ENCODE measurements around the gene H1-8.

The H1-8 gene

GRCh38 chr3:129520960-129521359, 22.0 kb upstream of the H1-8 start:
- H3K4me3 Mint-ChIP-seq: no peak overlapping the region
- H3K9me3 Mint-ChIP-seq: no peaks in the 10 kb centered on the region
- H3K4me1 Mint-ChIP-seq: no peaks in the 10 kb centered on the region
- H3K27me3 Mint-ChIP-seq: no peaks in the 10 kb centered on the region
- no peak overlapping the region for H3K27ac Mint-ChIP-seq
- CTCF ChIA-PET: no interaction called here
- peaks cover 2% of the 10 kb centered on the region for H3K36me3 Mint-ChIP-seq
- DNase-seq: no peak

- H3K27ac Mint-ChIP-seq: no peak overlapping the region
- no peak overlapping the region for H3K4me3 Mint-ChIP-seq
- H3K36me3 Mint-ChIP-seq: no peaks in the 10 kb centered on the region
- H3K27me3 Mint-ChIP-seq: no peaks in the 10 kb centered on the region
- H3K4me1 Mint-ChIP-seq: no peaks in the 10 kb centered on the region
- CTCF ChIA-PET: no interaction called here
- no peak for DNase-seq
- H3K9me3 Mint-ChIP-seq: no peaks in the 10 kb centered on the region
These were observed 21.4 kb upstream of the H1-8 start for GRCh38 chr3:129521611-129522010.

- no peaks in the 10 kb centered on the region for H3K9me3 Mint-ChIP-seq
- DNase-seq: no peak
- no peak overlapping the region for H3K27ac Mint-ChIP-seq
- no peaks in the 10 kb centered on the region for H3K36me3 Mint-ChIP-seq
- no peak overlapping the region for H3K4me3 Mint-ChIP-seq
- H3K4me1 Mint-ChIP-seq: no peaks in the 10 kb centered on the region
- no peaks in the 10 kb centered on the region for H3K27me3 Mint-ChIP-seq
- CTCF ChIA-PET: interaction anchor here (0.7 kb wide), 1 partner anchor 127 kb away, joined by 3 read pairs; no protein-coding TSS in a partner anchor
These were observed 20.0 kb upstream of the H1-8 start for GRCh38 chr3:129522953-129523352.

GRCh38 chr3:129524081-129524480, 18.9 kb upstream of the H1-8 start:
- H3K4me1 Mint-ChIP-seq: no peaks in the 10 kb centered on the region
- H3K27ac Mint-ChIP-seq: no peak overlapping the region
- CTCF ChIA-PET: interaction anchor here (0.9 kb wide), 1 partner anchor 386 kb away, joined by 4 read pairs; no protein-coding TSS in a partner anchor
- no peaks in the 10 kb centered on the region for H3K36me3 Mint-ChIP-seq
- H3K4me3 Mint-ChIP-seq: no peak overlapping the region
- H3K27me3 Mint-ChIP-seq: no peaks in the 10 kb centered on the region
- no peaks in the 10 kb centered on the region for H3K9me3 Mint-ChIP-seq
- DNase-seq: no peak

- Mint-ChIP-seq H3K4me3 (no peak overlapping the region), H3K27ac (no peak overlapping the region), H3K9me3 (no peaks in the 10 kb centered on the region), H3K27me3 (no peaks in the 10 kb centered on the region), H3K36me3 (no peaks in the 10 kb centered on the region), H3K4me1 (no peaks in the 10 kb centered on the region)
- CTCF ChIA-PET: no interaction called here
- no peak for DNase-seq
These were observed 17.5 kb upstream of the H1-8 start for GRCh38 chr3:129525341-129525968.

- CTCF ChIA-PET: no interaction called here
- Mint-ChIP-seq H3K27me3 (peaks cover 3% of the 10 kb centered on the region), H3K4me1 (no peaks in the 10 kb centered on the region), H3K4me3 (no peak overlapping the region), H3K27ac (no peak overlapping the region), H3K36me3 (no peaks in the 10 kb centered on the region), H3K9me3 (no peaks in the 10 kb centered on the region)
- no peak for DNase-seq
These were observed 16.7 kb upstream of the H1-8 start for GRCh38 chr3:129526121-129526900.

- H3K27me3 Mint-ChIP-seq: peaks cover 3% of the 10 kb centered on the region
- CTCF ChIA-PET: no interaction called here
- H3K4me1 Mint-ChIP-seq: no peaks in the 10 kb centered on the region
- H3K4me3 Mint-ChIP-seq: no peak overlapping the region
- no peak overlapping the region for H3K27ac Mint-ChIP-seq
- no peak for DNase-seq
- no peaks in the 10 kb centered on the region for H3K9me3 Mint-ChIP-seq
- no peaks in the 10 kb centered on the region for H3K36me3 Mint-ChIP-seq
These were observed 15.7 kb upstream of the H1-8 start for GRCh38 chr3:129527262-129527661.

- DNase-seq: no peak
- CTCF ChIA-PET: no interaction called here
- Mint-ChIP-seq H3K36me3 (no peaks in the 10 kb centered on the region), H3K9me3 (no peaks in the 10 kb centered on the region), H3K27me3 (peaks cover 3% of the 10 kb centered on the region), H3K4me3 (no peak within 1 kb of the TSS), H3K27ac (no peak within 1 kb of the TSS), H3K4me1 (no peaks in the 10 kb centered on the region)
These were observed 14.3 kb upstream of the H1-8 start, which contains the start of gene RHO for GRCh38 chr3:129528589-129529100. RHO (plus strand) TSS chr3:129528639; CDS start chr3:129528734, 95 bp downstream.

- CTCF ChIA-PET: no interaction called here
These were observed 13.4 kb upstream of the H1-8 start for GRCh38 chr3:129529436-129530210.

GRCh38 chr3:129530251-129530791, 12.7 kb upstream of the H1-8 start:
- H3K4me1 Mint-ChIP-seq: no peaks in the 10 kb centered on the region
- no peaks in the 10 kb centered on the region for H3K9me3 Mint-ChIP-seq
- H3K27me3 Mint-ChIP-seq: peaks cover 7% of the 10 kb centered on the region
- CTCF ChIA-PET: no interaction called here
- H3K36me3 Mint-ChIP-seq: no peaks in the 10 kb centered on the region
- no peak overlapping the region for H3K27ac Mint-ChIP-seq
- no peak overlapping the region for H3K4me3 Mint-ChIP-seq
- no peak for DNase-seq

More at GRCh38 chr3:129529436-129530210, 13.4 kb upstream of the H1-8 start:
- peaks cover 3% of the 10 kb centered on the region for H3K27me3 Mint-ChIP-seq
- H3K36me3 Mint-ChIP-seq: no peaks in the 10 kb centered on the region
- no peak overlapping the region for H3K27ac Mint-ChIP-seq
- H3K4me3 Mint-ChIP-seq: no peak overlapping the region
- DNase-seq: no peak
- no peaks in the 10 kb centered on the region for H3K4me1 Mint-ChIP-seq
- H3K9me3 Mint-ChIP-seq: no peaks in the 10 kb centered on the region

GRCh38 chr3:129530821-129531220, 12.2 kb upstream of the H1-8 start:
- peaks cover 7% of the 10 kb centered on the region for H3K27me3 Mint-ChIP-seq
- no peak overlapping the region for H3K4me3 Mint-ChIP-seq
- no peaks in the 10 kb centered on the region for H3K9me3 Mint-ChIP-seq
- H3K27ac Mint-ChIP-seq: no peak overlapping the region
- H3K4me1 Mint-ChIP-seq: no peaks in the 10 kb centered on the region
- no peak for DNase-seq
- CTCF ChIA-PET: no interaction called here
- no peaks in the 10 kb centered on the region for H3K36me3 Mint-ChIP-seq

GRCh38 chr3:129531699-129532098, 11.3 kb upstream of the H1-8 start:
- CTCF ChIA-PET: no interaction called here
- Mint-ChIP-seq H3K27me3 (peaks cover 8% of the 10 kb centered on the region), H3K27ac (no peak overlapping the region)

GRCh38 chr3:129532261-129532660, 10.7 kb upstream of the H1-8 start:
- CTCF ChIA-PET: no interaction called here
- no peak for DNase-seq
- Mint-ChIP-seq H3K9me3 (no peaks in the 10 kb centered on the region), H3K27me3 (peaks cover 13% of the 10 kb centered on the region), H3K4me1 (no peaks in the 10 kb centered on the region), H3K27ac (no peak overlapping the region), H3K4me3 (no peak overlapping the region), H3K36me3 (no peaks in the 10 kb centered on the region)

More at GRCh38 chr3:129531699-129532098, 11.3 kb upstream of the H1-8 start:
- no peak overlapping the region for H3K4me3 Mint-ChIP-seq
- no peaks in the 10 kb centered on the region for H3K4me1 Mint-ChIP-seq
- no peak for DNase-seq
- H3K36me3 Mint-ChIP-seq: no peaks in the 10 kb centered on the region
- H3K9me3 Mint-ChIP-seq: no peaks in the 10 kb centered on the region

- Mint-ChIP-seq H3K27me3 (peaks cover 24% of the 10 kb centered on the region), H3K9me3 (no peaks in the 10 kb centered on the region), H3K4me3 (no peak overlapping the region), H3K27ac (no peak overlapping the region), H3K36me3 (no peaks in the 10 kb centered on the region), H3K4me1 (no peaks in the 10 kb centered on the region)
- CTCF ChIA-PET: interaction anchor here (1.0 kb wide), 1 partner anchor 43 kb away, joined by 3 read pairs; no protein-coding TSS in a partner anchor
- no peak for DNase-seq
These were observed 9.6 kb upstream of the H1-8 start for GRCh38 chr3:129533406-129533805.

Data from activated naive CD4-positive, alpha-beta T cell treated with anti-CD3 and anti-CD28 coated beads, Interleukin-2, amount 10 ng/mL, durations not matched to agents 7 days and 5 days (primary cell).